Activated CD8-positive, alpha-beta memory T cell treated with anti-CD3 and anti-CD28 coated beads for 24 hours (primary cell): ENCODE data around the gene PRKG1.

Source experiments
- DNase-seq: peaks from one replicate; pipeline ENCODE4 v3.0.0-alpha.2; 2020

PRKG1 gene

GRCh38 chr10:51918884-51919325, 844.6 kb downstream of the PRKG1 start:
- no peak for DNase-seq

GRCh38 chr10:51920672-51921071, 846.4 kb downstream of the PRKG1 start:
- DNase-seq: no peak

GRCh38 chr10:51924359-51924758, 850.1 kb downstream of the PRKG1 start:
- DNase-seq: no peak

DNA sequence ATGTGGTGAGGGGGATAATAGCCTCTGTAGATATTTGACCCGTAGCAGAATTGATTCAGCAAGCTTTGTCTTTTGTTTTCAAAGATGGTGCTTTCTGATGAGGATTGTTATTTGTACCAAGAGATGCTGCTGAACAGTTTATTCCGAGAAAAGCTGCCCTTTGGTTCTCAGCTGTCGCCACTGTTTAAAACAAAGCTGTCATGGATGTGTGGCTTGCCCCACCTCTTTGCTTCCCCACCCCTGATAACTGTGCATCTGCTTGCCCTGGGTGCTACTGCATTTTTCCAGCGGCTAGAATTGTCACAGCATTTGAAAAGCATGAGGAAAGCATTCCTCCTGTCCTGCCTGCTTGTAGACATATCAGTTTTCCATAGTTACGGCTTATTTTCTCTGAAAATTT, 852.0 kb downstream of the PRKG1 start:
- no peak for DNase-seq

- DNase-seq: no peak
Measured at GRCh38 chr10:51928162-51928561, 853.9 kb downstream of the PRKG1 start.

GRCh38 chr10:51932530-51932929, 858.2 kb downstream of the PRKG1 start:
- no peak for DNase-seq

DNA sequence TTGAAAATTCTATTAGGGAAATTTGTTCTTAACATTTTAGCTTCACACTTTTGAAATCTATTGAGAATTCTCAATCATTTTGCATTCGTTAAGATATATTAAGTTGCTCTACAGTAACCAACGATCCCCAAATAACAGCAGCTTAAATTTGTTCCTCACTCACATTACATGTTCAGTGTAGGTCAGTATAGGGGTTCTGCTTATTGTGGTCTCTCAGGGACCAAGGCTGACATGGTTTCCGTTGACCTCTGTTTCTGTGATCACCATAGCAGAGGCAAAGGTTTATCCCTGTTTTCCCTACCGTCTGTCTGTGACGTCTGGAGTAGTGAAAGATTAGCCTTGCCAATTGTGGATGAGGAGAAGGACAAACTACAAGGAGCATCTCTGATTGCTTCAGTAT, 860.1 kb downstream of the PRKG1 start:
- DNase-seq: no peak

- DNase-seq: no peak
Measured at GRCh38 chr10:51935341-51935740, 861.1 kb downstream of the PRKG1 start.

DNA sequence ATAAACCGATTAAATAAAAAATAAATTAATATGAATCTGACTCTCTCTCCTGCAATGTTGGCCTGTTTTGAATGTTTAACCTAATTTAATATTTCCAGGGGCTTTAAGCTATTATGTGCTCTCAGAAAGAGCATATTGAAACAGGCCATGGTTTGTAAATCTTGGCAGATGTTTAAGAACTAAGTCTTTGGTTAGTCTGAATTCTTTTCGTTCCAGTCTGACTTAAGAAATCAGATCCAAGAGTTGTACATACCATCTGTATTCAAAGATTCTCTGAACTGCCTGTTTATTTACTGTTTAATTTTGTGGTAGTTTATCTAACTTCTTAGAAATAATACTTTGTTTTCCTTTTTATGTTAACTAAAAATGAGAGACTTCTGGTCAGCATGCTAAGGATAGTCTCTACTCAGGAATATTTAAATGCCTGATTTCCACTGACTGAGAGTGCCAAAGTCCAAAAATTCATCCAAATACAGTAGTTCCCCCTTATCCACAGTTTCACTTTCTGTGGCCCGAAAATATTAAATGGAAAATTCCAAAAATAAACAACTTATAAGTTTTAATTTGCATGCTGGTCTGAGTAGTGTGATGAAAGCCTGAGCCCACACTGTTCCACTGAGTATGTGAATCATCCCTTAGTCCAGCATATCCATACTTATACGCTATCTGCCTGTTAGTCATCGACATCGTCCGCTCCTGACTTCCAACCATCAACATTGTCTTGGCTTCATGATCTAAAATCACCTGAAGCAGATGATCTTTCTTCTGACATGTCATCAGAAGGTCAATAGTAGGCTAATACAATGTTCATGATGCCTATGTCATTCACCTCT, 863.2 kb downstream of the PRKG1 start:
- DNase-seq: no peak

GRCh38 chr10:51950371-51950995, 876.2 kb downstream of the PRKG1 start:
- no peak for DNase-seq

DNA sequence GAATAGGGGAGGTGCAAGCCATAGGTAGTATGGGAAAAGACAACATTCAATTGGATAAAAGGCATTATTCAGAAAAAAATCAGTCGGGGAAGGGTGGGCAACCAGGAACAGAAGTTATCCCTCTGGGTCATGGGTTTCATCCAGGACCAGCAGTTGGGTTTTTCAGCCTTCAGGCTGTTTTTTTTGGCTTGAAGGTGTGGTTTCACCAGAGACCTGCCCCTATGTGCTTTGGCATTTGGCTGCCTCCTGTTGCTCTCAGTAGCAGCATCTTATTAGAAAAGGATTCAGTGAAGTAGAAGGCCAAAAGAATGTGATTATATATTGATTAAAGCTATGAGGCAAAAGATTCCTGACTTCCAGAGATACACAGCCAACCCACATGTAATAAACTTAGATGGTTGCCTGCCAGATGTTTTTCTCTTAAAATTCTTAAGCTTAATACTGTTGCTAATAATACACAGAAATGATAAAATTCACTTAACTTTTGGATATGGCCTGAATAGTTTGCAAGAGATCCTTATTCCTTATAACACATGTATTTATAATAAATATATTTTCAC, 876.8 kb downstream of the PRKG1 start:
- no peak for DNase-seq

DNA sequence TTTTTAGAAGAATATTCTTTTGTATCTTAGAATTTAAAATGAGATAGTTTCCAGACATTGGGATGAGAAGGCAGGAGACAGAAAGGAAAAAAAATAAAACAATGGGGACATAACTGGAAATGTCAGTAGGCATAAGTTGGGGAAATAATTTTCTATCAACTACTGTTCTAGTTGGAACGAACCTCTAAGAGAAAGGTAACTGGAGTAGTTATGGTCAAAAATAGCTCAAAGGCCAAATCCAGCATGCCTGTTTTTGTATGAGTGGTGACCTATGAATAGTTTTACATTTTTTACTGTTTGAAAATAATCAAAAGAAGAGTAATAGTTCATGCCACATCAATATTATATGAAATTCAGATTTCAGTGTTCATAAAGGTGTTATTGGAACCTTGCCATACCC, 877.3 kb downstream of the PRKG1 start:
- DNase-seq: no peak

DNA sequence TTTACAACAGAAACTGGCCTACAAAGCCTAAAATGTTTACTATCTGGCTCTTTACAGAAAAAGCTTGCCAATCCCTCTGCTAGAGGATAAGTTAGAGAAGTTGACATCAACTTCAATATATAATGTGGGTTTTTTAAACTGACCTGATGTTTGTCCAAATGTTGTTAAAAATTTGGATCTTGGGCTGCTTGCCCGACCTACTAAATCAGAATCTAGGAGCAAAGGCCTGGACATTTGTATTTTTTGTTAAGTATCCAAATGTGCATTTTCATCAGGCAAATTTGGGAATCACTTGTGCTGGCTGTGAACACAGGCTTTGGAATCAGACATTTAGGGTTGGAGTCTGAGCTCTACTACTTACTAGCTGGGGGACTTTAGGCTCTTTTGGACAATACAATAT, 877.8 kb downstream of the PRKG1 start:
- DNase-seq: no peak

- DNase-seq: no peak
Measured at GRCh38 chr10:51955696-51956095, 881.4 kb downstream of the PRKG1 start.

- no peak for DNase-seq
Measured at GRCh38 chr10:51956822-51957221, 882.5 kb downstream of the PRKG1 start.

- DNase-seq: no peak
Measured at GRCh38 chr10:51960494-51960895, 886.2 kb downstream of the PRKG1 start.

DNA sequence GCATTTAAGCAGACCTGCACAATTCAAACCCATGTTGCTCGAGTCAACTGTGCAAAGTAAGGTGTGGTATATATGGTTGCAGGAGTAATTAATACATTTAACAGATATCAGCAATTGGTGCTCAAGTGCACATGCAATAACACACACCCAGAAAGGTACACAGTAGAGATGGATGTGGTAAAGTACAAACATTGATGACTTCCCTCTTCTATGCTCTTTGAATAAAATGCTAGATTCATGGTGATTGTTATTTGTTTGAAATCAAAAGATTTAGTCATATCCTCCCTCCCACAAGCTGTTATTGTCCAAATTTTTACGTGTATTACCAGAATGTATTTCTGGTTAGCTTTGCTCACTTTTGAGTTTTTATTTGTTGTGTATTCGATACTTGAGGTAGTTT, 887.1 kb downstream of the PRKG1 start:
- DNase-seq: no peak

GRCh38 chr10:51964630-51965029, 890.3 kb downstream of the PRKG1 start:
- DNase-seq: no peak

DNA sequence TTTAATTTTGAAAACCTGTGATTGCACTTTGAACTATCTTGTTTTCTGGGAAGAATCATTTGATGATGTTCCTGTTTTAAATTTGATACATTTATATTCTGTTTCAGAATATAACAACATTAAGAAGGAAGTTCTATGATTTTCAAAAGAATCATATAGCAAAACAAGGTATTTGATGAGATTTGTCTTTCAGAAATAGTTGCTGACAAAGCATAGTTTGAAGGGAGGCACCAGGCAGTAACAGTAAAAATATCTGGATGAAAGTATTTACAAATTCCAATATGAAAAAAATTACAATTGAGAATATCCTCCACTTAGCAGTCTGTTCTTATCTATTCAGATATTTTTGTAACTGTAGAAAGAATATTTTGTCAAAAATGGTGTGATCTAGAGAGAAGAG, 891.2 kb downstream of the PRKG1 start:
- no peak for DNase-seq

GRCh38 chr10:51972733-51973346, 898.6 kb downstream of the PRKG1 start:
- no peak for DNase-seq

DNA sequence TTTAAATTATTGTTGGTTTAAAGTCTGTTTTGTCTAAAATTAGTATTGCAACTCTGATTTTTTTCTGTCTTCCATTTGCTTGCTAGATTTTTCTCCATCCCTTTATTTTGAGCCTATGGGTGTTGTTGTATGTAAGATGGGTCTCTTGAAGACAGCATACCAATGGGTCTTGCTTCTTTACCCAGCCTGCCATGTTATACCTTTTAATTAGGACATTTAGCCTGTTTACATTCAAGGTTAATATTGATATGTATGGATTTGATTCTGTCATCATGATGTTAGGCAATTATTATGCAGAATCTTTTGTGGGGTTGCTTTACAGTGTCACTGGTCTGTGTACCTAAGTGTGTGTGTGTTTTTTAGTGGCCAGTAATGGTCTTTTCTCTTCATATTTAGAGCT, 906.5 kb downstream of the PRKG1 start:
- DNase-seq: no peak

DNA sequence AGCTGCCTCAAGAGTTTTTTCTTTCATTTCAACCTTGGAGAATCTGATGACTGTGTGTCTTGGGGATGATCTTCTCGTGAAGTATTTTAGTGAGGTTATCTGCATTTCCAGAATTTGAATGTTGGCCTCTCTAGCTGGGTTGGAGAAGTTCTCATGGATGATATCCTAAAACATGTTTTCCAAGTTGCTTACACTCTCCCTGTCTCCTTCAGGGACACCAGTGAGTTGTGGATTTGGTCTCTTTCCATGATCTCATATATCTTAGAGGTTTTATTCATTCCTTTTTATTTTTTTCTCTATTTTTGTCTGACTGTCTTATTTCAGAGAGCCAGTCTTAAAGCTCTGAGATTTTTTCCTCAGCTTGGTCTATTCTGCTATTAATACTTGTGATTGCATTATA, 907.4 kb downstream of the PRKG1 start:
- no peak for DNase-seq

- DNase-seq: no peak
Measured at GRCh38 chr10:51983481-51983880, 909.2 kb downstream of the PRKG1 start.

DNA sequence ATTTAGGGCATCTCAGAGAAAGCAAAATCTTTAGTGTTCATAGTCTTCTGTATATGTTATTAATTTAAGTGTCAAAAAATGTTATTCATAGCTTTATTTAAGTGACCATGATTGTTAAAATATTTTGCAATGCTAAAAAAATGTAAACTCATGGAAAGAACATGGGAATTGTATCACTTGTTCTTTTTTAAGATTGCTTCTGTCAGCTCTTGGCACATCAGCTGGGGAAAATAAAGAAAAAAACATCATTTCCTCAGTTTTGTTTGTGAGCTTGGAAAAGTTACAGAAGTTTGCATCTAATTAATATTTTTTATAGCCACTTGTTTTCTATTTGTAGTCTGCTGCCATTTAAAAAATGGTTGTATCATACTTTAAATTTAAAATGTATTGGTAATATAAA, 911.0 kb downstream of the PRKG1 start:
- DNase-seq: no peak
